GM19463 (cell line): ENCODE results near the gene DLX5.

ENCODE experiments used
- ATAC-seq: cut with Tn5 transposase; IDR thresholded peaks from one replicate; pipeline ENCODE4 v1.9.1; 2021; ENCODE audit warnings: mild to moderate bottlenecking, moderate library complexity; ENCODE audit not compliant: unreplicated experiment

The DLX5 gene

GRCh38 chr7:97006055-97006815 lies 18.4 kb downstream of the DLX5 start:
- ATAC-seq: no peak

GRCh38 chr7:97005183-97006054 lies 19.2 kb downstream of the DLX5 start, which contains the start of gene DLX6:
TSS of gene DLX6 (plus strand) at chr7:97005553. CDS start at chr7:97005978, 425 bp downstream.
- ATAC-seq: no peak

GRCh38 chr7:97004247-97005182 lies 20.1 kb downstream of the DLX5 start:
- ATAC-seq: no peak

- no peak for ATAC-seq
Measured at GRCh38 chr7:97003262-97004246, 21.1 kb downstream of the DLX5 start.

GRCh38 chr7:97002555-97003261 lies 21.9 kb downstream of the DLX5 start:
- no peak for ATAC-seq

- ATAC-seq: no peak
Measured at GRCh38 chr7:97001656-97002554, 22.7 kb downstream of the DLX5 start.

DNA sequence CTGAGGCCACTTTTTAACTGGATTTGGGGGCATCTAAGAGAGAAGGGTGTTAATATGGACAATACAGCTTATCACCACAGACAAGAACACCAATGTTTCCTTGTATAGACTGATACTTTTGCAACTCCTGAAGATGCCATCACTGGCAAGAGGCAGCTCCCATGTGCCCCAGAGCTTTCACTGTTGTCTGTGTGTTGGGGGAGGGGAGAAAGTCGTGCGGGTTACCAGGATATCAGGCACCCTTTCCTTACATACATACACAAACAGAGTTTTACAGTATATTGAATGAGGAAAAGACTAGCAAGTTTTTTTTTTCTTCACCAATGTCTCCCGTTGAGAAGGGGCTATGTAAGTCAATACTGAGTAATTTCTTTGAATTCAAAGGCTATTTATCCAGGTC lies 23.4 kb downstream of the DLX5 start:
- no peak for ATAC-seq

- no peak for ATAC-seq
Measured at GRCh38 chr7:96998744-96999143, 25.9 kb downstream of the DLX5 start.

- ATAC-seq: no peak
Measured at GRCh38 chr7:96998333-96998732, 26.3 kb downstream of the DLX5 start.

DNA sequence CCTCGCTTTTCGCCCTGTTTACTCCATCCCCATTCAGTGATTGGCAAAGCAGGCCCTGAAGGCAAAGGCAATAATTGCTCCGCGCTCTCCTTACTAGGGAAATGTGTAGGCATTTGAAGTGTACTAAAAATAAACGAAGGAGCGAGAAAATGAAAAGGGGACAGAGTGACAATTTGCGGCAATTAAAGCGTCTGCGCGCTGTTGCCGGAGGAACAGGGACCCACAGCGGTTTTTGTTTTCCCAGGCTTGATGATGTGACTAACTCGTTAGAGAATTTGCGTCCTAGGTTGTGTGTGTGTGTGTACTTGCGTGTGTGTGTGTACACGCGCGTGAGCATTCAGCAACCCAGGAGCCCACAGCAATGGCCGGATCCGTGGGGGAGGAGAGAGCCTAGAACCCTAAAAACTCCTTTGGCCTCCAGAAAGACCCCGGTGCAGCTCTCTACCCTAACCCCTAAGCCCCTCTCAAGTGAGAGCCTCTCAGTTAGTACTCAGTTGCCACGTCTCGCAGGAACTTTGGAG lies 27.1 kb downstream of the DLX5 start:
- no peak for ATAC-seq

GRCh38 chr7:96996958-96997511 lies 27.6 kb downstream of the DLX5 start:
- no peak for ATAC-seq

GRCh38 chr7:96996111-96996957 lies 28.3 kb downstream of the DLX5 start:
- ATAC-seq: no peak

DNA sequence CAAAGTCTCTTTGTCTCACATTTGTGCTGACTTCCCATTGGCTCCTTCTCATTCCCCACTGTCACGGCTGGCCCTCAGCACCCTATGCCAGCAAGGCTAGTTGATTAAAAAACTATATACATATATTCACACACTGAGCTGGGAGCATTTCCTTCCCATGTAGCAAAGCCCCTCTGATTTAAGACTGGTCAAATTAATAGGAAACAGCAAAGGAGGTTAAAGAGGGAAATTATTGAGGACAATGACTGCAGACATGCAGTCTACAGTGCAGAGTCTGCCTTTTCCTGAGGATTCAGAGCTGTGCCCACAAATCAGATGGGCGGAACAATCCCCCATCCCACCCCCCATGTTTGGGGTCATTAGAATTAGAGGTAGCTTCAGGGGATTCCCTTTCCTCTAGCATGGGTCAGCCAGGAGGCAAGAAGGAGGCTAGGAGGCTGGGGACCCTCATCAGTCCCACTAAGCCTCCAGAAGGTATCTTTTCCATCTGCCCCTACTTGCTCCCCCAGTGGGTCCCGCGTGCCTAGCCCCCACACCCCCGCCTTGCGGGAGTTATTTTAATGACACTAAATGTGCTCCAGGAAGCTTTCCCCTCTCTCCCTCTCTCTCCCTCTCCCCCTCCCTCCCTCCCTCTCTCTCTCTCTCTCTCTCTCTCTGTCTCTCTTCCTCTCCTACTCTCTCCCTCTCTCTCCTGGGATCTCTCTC lies 29.1 kb downstream of the DLX5 start:
- ATAC-seq: no peak

GRCh38 chr7:96993980-96994379 lies 30.7 kb downstream of the DLX5 start:
- no peak for ATAC-seq

GRCh38 chr7:96993094-96993865 lies 31.4 kb downstream of the DLX5 start:
- ATAC-seq: no peak
